HG02759 (cell line): ENCODE results near the gene ZBTB20.

Experiments used
- ATAC-seq: cut with Tn5 transposase; IDR thresholded peaks from one replicate; pipeline ENCODE4 v1.9.1; 2021; ENCODE audit warnings: mild to moderate bottlenecking, moderate library complexity; ENCODE audit not compliant: unreplicated experiment

Gene ZBTB20

DNA sequence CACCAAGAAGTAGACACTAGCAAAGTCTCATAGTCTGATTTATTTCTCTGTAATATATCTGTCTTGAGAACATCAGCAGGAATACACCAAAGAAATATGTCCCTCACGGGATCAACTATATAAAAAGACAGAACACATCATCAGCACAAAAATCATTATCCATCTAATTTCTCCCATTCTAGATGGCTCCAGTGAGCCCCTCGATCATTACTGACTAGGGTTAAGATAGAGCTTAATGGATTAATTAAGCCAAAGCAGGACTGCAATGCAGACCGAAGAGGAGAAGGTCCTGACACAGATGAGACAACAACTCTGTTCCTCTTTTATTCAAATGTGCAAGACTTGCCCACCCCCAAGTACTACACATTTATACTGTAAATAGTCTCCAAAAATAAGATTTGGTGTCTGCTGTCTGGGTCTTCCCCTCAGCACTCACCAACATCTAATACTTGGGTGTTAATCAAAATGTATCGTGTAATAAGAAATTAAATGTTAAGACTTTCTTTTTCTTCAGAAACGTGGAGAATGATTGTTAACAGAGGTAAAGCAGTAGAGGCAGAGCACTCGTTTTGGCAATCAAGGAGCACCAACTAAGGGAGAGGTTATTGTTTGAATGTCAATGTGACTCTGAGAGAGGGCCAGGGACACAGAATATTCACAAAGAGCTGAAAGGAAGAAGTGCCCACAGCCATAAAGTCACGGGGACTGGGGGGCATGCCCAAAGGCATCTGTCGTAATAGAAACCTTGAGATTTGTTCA is 719.6 kb downstream of the ZBTB20 start:
- ATAC-seq: peak; percentile 29

DNA sequence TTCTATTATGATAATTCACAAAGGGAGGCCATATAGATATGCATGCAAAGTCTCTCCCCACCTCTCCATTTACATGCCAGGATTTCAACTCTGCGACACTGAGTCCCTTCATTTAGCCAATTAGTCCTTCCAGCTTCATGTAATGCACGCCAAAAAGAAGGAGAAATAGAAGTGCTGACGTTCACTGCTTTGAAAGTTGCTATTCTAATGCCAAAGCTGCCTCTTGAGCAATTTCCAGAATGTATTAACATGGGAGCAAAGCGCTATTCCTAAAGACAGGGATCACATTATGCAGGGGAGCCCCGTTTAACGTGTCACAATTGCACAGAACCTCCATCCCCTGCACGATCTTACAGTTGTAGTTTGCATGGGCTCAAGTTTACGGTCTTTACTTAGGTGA is 722.8 kb downstream of the ZBTB20 start:
- ATAC-seq: no peak

DNA sequence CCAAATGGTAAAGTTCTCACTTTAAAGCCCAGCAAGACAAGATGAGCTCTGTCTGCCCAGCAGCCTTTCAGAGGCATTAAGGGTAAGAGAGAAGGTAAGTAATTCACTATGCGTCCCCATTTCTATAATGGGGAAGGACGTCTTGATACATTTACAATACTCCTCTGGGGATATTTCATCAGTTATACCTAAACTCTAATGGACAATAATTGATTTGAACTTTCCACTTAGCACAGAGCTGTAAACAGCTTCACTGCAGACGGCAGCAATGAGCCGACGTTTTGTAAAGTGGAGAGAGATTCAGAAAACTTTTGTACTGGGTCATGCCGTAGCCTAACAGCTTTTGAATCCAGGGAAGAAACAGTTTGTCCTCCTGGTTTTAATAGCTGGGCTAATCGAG is 725.9 kb downstream of the ZBTB20 start:
- ATAC-seq: no peak

DNA sequence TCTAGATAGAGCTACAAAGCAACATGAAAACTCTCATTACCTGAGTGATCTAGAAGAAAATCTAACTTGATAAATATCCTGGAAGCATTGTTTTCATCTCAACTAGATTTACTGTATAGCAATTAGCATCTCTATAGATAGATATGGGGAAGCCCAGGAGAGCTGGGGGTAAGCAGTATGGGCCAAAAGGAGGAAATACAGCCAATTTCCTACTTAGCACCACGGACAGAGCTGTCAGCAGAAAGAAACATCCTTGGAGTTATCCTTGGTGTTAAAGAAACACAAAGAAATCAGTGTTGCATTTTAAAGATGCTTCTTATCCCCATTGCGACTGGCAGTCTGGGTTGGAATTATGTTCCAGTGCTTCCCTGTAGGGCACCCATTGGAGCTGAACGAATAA is 727.0 kb downstream of the ZBTB20 start:
- ATAC-seq: no peak

DNA sequence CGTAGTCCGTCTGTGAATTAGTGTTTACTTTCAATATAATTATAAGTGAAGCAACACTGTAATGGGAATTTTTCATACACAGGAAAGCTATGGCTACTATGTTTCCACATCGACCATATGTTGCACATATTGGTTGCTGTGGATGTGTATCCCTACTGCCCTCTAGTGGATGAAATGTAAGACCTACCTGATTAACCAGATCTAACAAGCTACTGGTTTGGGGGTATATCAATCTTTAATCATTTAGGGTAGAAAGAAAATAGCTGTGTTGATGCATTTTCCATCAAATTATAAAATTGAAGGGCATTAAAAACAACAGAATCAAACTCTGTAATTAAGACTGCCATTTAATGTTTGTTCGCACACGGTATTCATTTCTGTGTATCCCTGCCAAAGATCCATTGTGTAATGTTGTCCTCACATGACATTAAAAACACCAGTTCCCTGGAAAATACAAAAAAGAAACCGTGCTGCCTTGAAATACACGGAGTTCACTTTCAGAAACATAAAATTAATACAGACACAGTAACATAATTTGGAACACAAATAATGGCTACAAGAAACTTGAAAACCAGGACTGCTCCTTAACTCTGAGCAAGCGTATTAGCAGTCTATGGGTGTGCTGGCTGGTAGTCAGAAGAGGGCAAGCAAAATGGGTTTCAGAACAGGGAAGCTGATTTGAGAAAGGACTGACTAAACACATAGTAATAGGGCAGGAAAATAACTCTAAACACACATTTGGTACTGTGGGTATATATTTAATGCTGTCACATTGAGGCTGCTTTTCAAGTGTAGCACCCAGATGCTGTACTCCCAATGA is 728.2 kb downstream of the ZBTB20 start:
- peak; percentile 73 for ATAC-seq

DNA sequence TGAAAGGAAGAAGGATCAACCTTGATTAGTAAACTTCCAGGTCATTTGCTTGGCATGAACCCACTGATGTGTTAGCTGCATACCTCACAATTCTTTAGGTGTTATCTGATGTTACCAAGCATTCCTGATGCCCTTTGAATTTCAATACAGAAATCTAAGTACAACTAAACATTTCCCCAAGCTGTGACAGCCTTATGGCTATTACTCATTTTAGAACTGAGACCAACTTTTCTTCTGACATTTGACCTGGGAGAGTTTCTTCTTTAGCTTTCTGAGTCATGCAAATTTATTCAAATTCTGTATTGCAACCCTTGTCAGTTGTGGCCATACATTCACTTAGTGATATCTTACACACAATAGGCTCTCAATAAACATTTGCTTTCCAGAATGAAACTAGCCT is 729.0 kb downstream of the ZBTB20 start:
- peak; percentile 84 for ATAC-seq

DNA sequence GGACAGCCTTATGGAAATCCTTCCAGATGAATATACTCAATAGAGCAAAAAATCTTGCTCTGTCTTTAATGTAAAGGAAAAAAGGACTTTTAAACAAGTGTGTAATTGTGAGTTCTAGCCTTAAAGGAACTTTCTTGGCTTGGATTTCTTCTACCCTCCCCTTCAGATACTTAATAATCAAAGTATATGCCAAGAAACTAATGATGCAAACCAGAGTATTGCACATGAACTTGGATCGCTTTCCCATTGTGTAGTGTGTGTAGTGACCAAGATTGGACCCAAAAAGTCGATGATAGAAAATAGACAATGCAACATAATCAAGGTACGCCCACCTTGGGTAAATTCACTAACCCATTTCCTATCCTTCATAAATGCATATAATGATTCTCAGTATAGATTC is 729.4 kb downstream of the ZBTB20 start:
- peak; percentile 19 for ATAC-seq

DNA sequence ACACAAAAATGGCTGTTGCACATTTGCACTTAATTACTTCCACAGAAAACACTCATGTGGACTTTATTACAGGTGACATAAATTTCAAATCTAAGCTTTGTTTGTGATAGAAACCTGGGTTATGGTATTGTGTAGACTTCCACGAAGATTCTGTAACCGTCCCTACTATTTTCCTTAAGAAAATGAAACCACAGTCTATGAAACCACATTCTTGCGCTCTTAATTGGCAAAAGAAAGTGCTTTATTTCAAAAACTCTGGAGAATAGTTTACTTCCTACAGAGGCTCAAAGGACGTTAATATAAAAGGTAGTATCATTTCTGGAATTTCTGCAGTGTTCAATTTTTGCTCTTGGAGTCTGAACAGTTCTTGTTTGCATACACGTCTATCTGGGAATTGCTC is 729.8 kb downstream of the ZBTB20 start:
- ATAC-seq: no peak

DNA sequence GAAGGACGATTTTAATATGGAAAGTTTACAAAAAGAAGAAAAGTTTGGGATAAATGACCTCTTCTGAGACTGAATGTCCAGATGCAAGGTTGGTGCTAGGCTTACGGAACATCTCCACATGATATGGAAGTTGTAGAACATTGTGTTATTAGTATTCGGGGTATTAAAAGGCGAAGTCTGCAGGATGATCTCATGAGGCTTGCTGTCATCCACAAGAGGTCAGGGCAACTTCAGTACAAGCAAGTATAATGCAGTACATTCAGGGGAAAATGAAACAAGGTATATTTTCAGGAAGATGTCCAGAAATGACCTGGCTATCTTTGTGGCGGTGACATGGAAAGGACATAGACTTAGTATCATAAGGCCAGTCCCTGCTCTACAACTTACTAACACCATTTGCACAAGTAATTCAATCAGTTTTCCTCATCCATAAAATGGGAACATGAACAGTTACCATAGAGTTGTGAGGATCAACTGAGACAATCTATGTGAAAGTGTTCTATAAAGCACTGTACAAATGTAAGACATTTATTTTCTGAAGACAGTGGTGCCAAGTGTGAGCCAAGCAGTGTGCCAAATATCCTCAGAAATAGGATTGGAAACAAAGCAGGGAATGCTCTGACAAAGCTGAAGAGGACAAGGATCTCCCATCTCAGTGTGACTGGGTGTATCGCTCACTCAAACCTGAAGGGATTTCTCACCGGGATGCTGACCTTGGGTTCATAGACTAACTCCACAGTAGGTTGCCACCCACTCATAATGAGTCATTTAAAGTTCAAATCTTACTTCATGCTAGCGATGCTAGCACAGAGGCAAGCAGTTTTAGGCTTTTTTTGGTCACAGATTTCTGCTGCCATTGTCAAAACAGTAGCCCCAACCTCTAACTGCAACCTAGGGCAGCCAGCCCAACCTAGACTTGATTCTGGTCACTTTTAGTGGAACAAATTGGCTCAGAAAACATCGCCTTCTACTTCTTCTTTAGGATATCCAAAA is 735.0 kb downstream of the ZBTB20 start:
- ATAC-seq: peak; percentile 85

DNA sequence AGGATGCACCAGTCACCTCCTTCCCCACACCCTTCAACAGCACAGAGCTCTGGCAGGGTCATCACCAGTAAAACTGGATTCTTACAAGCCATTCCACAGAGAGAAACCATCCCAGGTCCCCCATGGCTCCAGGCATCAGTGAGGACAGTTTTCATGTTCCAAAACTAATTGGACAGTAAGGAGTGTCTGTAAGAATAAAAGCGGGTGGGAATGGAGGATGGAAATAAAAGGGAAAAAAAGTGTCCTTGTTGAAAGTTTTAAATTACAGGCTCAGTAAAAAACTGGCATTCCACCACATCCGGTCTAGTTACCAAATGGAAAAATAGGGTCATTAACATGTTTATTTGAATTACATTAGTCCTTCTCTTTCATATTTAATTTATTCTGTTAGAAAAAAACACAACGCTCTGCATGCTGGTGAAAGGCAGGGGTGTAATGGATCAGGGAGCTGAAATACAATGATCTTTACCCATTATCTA is 735.9 kb downstream of the ZBTB20 start:
- ATAC-seq: no peak

DNA sequence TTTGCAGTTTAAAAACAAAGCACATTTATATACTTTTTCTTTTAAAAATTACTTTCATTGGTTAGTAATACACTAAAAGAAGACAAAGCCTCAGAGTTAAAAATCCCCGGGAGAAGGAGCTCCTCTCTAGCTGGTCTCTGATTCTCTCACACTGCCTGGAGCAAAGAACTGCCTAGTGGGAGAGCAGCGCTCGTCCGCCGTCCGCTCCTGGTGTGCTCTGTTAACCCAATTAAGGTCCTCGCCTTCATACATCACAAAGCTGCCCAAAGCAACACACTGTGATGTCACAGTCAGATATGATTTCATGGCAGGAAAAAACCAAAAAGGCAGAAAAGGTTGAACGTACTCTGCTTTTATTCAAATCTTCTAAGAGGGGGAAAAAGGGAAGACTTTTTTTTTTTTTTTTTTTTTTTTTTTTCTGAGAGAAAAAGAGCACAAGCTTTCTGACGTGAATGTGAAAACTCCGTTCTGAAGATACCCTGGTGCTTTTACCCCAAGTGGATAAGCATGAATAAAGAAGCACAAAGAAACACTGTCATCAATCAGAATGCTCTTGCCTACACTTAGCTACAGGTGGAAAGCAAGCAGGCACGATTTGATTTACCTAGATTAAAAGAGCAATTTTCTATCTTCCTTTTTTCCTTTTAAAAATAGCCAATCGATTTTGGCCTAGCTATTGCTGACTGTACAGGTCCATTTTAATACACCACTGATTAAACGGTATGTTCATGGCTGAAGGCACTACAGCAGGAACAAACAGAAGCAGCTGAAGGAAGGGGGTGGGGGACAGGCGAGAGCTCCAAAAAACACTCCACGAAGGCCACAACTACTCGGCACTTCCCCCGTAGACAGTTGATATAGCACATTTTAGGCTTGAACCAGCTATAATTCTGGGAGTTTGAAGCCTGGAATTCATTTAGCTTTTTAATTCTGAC is 738.1 kb downstream of the ZBTB20 start:
- no peak for ATAC-seq

DNA sequence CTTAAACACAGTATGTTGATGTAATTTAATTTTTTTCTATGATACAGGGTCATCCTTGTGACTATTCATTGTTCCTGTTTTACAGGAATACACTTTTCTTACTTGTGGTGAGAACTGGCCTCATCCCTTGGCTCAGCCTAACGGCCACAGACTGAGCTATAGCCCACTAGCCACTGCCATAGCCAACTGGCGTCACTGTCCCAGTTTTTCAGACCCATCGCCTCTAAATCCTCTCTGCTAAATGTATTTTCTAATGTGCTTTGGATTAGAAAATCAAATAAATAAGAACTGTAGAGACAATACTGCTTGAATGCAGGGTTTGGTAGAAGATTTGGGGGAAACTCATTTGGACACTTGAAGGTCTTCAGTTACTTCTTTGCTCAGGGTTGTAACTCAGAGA is 740.2 kb downstream of the ZBTB20 start:
- ATAC-seq: no peak

DNA sequence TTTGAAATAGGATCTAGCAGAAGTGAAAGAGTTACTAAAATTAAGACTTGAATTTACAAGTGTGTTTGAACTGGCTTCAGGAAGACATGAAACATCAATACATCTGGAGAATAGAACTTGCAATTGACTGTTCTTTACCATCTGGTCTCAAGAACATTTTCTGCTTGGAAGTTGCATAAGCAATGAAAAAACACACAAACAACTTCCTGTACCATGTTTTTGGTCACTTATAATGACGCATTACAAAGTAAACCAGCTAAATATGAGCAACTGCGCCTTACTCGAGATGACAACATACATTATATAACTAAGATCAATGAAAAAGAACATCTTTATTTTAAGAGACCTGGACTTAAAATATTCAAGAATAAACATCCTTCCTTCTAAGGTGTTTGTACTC is 740.8 kb downstream of the ZBTB20 start:
- no peak for ATAC-seq

DNA sequence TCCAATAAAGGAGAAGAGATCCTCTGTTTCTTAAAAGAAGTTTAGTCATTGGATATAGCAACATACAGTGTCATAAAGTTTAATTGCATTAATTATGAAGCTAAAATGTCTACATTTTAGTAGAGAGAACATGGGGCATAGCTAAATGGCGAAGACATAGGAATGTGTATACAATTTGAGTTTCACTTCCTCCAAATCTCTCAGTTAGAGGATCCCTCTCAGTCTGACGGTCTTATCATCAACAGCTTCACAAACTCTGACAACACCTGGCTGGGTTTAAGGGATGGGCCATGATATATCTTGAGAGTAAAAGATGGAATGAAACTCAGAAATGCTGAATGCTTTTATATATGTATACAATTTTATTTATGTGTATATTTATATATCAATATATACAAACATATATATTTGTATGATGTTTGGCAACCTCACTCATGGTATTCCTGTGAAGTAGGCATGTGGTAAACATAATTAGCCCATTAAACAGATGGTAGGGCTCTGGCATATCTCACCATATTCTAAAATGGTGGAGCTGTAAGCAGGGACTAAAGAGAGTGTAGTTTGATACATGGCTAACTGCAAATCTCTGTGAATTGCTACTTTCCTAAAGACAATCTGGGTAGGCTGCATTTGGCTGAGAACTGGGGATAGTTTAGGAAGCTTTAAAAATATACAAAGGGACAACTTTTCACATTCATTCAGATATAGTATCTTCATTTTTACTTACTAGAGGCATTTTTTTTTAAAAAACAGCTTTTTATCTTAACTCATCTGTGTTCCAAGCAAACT is 741.7 kb downstream of the ZBTB20 start:
- peak; percentile 87 for ATAC-seq

DNA sequence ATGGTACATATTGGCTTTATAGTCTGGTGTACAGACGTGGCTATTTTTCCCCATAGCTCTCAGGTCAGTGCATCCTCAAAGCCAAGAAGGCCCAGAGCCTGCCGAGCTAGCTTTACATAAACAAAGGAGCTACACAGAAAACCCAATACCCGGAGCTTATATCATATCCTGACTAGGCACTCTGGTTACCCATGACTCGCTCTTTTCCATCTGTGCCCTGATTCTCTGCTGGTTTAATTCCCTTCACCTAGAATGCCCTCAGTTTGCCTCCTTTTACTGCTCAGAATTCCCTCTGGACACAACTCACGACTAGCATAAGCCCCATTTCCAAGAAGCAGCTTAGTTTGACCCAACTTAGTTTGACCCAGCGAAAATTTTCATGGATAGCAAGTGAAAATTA is 742.5 kb downstream of the ZBTB20 start:
- ATAC-seq: no peak

DNA sequence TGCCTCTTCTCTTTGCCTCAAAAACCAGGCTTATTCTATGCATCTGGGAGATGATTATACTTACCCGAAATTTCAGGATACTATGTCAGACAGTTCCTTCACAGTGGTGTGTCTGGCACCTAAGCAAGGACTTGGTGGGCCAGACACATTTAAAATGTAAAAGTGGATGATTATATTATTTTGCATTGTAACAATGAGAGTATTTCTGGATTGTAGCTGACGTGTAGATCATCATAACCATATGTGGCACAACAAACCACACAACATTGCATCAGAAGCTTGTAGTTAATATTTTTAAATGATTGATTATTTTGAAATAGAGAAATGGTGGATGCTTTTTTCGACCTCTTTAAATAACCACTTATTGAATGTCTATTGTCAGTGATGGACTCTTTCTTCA is 744.2 kb downstream of the ZBTB20 start:
- no peak for ATAC-seq

DNA sequence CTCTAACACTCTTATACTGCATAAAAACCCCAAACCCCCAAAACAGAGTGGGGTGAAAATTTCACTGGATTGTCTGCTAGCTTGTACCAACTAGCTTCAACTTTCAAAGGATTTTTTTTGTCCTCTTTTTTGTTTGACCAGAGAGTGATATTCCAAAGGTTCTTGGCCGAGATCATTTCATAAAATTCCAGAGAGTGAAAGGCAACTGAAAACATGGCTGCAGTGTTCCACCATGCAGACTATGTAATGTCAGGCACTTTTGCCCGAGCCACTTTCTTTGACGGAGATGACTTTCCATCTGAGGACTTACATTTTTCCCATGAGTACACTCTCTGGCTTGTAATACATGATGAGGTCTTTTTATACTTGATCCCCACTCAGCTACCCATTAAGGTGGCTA is 745.7 kb downstream of the ZBTB20 start:
- no peak for ATAC-seq

DNA sequence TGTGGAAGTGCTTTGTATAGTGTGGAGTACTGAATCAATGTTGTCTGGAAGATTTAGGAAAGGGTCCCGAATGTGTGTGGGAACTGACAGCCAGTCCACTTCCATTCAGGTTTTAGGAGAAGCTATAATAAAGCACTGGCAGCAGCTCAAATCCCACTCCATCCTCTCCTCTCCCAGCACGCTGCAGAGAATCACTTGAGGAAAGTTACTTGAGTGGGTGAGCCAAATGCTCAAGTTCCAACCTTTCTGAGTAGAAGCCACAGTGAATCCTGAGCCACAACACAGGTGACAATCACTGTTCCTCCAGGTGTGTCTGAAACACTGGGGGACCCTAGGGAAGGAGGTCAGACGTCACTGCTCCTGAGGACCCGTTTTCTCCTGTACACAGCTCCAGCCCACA is 746.7 kb downstream of the ZBTB20 start:
- no peak for ATAC-seq

DNA sequence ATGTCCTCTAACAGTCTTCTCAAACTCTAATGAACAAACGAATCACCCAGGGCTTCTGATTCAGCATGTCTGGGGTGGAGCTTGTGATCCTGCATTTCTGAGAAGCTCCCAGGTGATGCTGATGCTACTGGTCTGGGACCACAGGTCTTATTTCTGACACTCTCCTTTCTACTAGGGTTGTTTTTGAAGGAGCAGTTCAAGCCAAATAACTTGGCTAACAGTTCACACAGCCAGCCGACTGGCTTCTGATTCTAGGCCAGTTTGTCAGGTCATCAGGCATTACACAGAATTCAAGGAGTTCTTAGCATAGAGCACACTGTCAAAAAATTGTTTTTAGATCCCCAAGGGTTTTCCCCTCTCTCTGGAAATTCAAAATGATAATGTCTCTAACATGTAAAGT is 752.5 kb downstream of the ZBTB20 start:
- no peak for ATAC-seq
